ENCODE results near the gene CTDSPL.

GRCh38 chr3:37813403-37813802, 48.3 kb upstream of the CTDSPL start:
- TF ChIP-seq TCF4 (CRISPR knock-in tag; IDR thresholded peaks at IDR 0.05; ENCODE audit: borderline replicate concordance): no peak
- no peak for TF ChIP-seq SNAI2 (CRISPR knock-in tag; IDR thresholded peaks at IDR 0.05)
- no peak for TF ChIP-seq ESRRG (CRISPR knock-in tag; IDR thresholded peaks at IDR 0.05)
- no peak for TF ChIP-seq RARB (CRISPR knock-in tag; IDR thresholded peaks at IDR 0.05)
- no peak for TF ChIP-seq ZC3H10 (CRISPR knock-in tag; IDR thresholded peaks at IDR 0.05)
- no peak for TF ChIP-seq ZFP3 (CRISPR knock-in tag; IDR thresholded peaks at IDR 0.05)
- TF ChIP-seq TOX (CRISPR knock-in tag; IDR thresholded peaks at IDR 0.05; ENCODE audit: borderline replicate concordance): no peak
- no peak for TF ChIP-seq PATZ1 (CRISPR knock-in tag; IDR thresholded peaks at IDR 0.05; ENCODE audit: borderline replicate concordance)
- no peak for TF ChIP-seq POU6F1 (CRISPR knock-in tag; IDR thresholded peaks at IDR 0.05; ENCODE audit: borderline replicate concordance, low read depth)
- TF ChIP-seq ZFP30 (CRISPR knock-in tag; IDR thresholded peaks at IDR 0.05): no peak

Measured in SK-N-SH treated with all-trans-retinoic acid at 6 μM for 48 hours (cell line).